ENCODE measurements around the gene RNF182. TPM values are rescaled to one million over a fixed set of nuclear protein-coding genes. Genes with fewer than 3 reads are reported as not detected.

RNF182 gene
- total RNA-seq, 2 experiments from 2014 or later = not detected

- Mint-ChIP-seq H3K4me1 (ENCODE audit: low read depth) (peaks cover 8% of the 10 kb centered on the region), H3K27ac (no peak overlapping the region), H3K4me3 (no peak overlapping the region), H3K36me3 (ENCODE audit: low read depth) (no peaks in the 10 kb centered on the region), H3K27me3 (ENCODE audit: low read depth) (peaks cover 44% of the 10 kb centered on the region), H3K9me3 (ENCODE audit: insufficient read depth) (no peaks in the 10 kb centered on the region)
- DNase-seq (no peak), ATAC-seq (no peak)
- POLR2A ChIA-PET = no interaction called here
- CTCF ChIA-PET = no interaction called here
These were observed 4.9 kb upstream of the RNF182 start for GRCh38 chr6:13919861-13920260.

GRCh38 chr6:13920552-13920951 is 4.2 kb upstream of the RNF182 start:
- CTCF ChIA-PET = interaction anchor here (5.0 kb wide), 1 partner anchor 146 kb away, joined by 29 read pairs; no protein-coding TSS in a partner anchor
- POLR2A ChIA-PET = no interaction called here
- no peak for DNase-seq

GRCh38 chr6:13922750-13923149 is 2.0 kb upstream of the RNF182 start:
- Mint-ChIP-seq H3K36me3 (ENCODE audit: low read depth) (peaks cover 2% of the 10 kb centered on the region), H3K4me1 (ENCODE audit: low read depth) (peaks cover 14% of the 10 kb centered on the region), H3K27me3 (ENCODE audit: low read depth) (peaks cover 55% of the 10 kb centered on the region), H3K27ac (no peak overlapping the region), H3K9me3 (ENCODE audit: insufficient read depth) (no peaks in the 10 kb centered on the region), H3K4me3 (no peak overlapping the region)
- DNase-seq (no peak), ATAC-seq (no peak)
- POLR2A ChIA-PET = no interaction called here
- CTCF ChIA-PET = interaction anchor here (1.1 to 5.0 kb wide), 8 partner anchors 9 to 221 kb away, joined by 3 to 29 read pairs (median 6); no protein-coding TSS in a partner anchor

More at GRCh38 chr6:13920552-13920951, 4.2 kb upstream of the RNF182 start:
- Mint-ChIP-seq H3K36me3 (ENCODE audit: low read depth) (peaks cover 2% of the 10 kb centered on the region), H3K4me1 (ENCODE audit: low read depth) (peaks cover 12% of the 10 kb centered on the region), H3K4me3 (no peak overlapping the region), H3K27ac (no peak overlapping the region), H3K9me3 (ENCODE audit: insufficient read depth) (no peaks in the 10 kb centered on the region), H3K27me3 (ENCODE audit: low read depth) (peaks cover 44% of the 10 kb centered on the region)
- ATAC-seq = no peak

GRCh38 chr6:13923527-13924145 is 1.1 kb upstream of the RNF182 start:
- DNase-seq = no peak
- ATAC-seq = no peak
- no peaks in the 10 kb centered on the region for H3K9me3 Mint-ChIP-seq (ENCODE audit: insufficient read depth)
- ChIA-PET POLR2A (no interaction called here), CTCF (interaction anchor here (1.1 to 5.0 kb wide), 6 partner anchors 10 to 151 kb away, joined by 3 to 29 read pairs (median 8); no protein-coding TSS in a partner anchor)
- H3K27me3 Mint-ChIP-seq (ENCODE audit: low read depth) = peaks cover 56% of the 10 kb centered on the region
- H3K4me1 Mint-ChIP-seq (ENCODE audit: low read depth) = peaks cover 14% of the 10 kb centered on the region
- no peak overlapping the region for H3K27ac Mint-ChIP-seq
- peaks cover 2% of the 10 kb centered on the region for H3K36me3 Mint-ChIP-seq (ENCODE audit: low read depth)
- H3K4me3 Mint-ChIP-seq = peak overlapping the region; percentile 61

GRCh38 chr6:13924146-13924948 is 405 bp upstream of the RNF182 start:
- DNase-seq = peak; percentile 50
- no peak overlapping the region for H3K27ac Mint-ChIP-seq
- H3K36me3 Mint-ChIP-seq (ENCODE audit: low read depth) = peaks cover 2% of the 10 kb centered on the region
- peak; percentile 57 for ATAC-seq
- H3K9me3 Mint-ChIP-seq (ENCODE audit: insufficient read depth) = no peaks in the 10 kb centered on the region
- H3K27me3 Mint-ChIP-seq (ENCODE audit: low read depth) = peaks cover 58% of the 10 kb centered on the region
- peak overlapping the region; percentile 61 for H3K4me3 Mint-ChIP-seq
- peaks cover 14% of the 10 kb centered on the region for H3K4me1 Mint-ChIP-seq (ENCODE audit: low read depth)
- CTCF ChIA-PET = interaction anchor here (1.1 to 5.0 kb wide), 5 partner anchors 11 to 142 kb away, joined by 4 to 29 read pairs (median 12); no protein-coding TSS in a partner anchor
- POLR2A ChIA-PET = no interaction called here

- POLR2A ChIA-PET = no interaction called here
- Mint-ChIP-seq H3K27me3 (ENCODE audit: low read depth) (peaks cover 65% of the 10 kb centered on the region), H3K36me3 (ENCODE audit: low read depth) (peaks cover 2% of the 10 kb centered on the region), H3K4me3 (no peak overlapping the region), H3K4me1 (ENCODE audit: low read depth) (peaks cover 14% of the 10 kb centered on the region), H3K27ac (no peak overlapping the region), H3K9me3 (ENCODE audit: insufficient read depth) (no peaks in the 10 kb centered on the region)
- ATAC-seq = no peak
- CTCF ChIA-PET = interaction anchor here (1.5 kb wide), 1 partner anchor 18 kb away, joined by 7 read pairs; no protein-coding TSS in a partner anchor
- no peak for DNase-seq
These were observed 1.6 kb downstream of the RNF182 start for GRCh38 chr6:13926378-13926777.

- ATAC-seq = no peak
- no peak for DNase-seq
- Mint-ChIP-seq H3K36me3 (ENCODE audit: low read depth) (peaks cover 2% of the 10 kb centered on the region), H3K4me3 (no peak overlapping the region), H3K9me3 (ENCODE audit: insufficient read depth) (no peaks in the 10 kb centered on the region), H3K27me3 (ENCODE audit: low read depth) (peaks cover 70% of the 10 kb centered on the region), H3K27ac (no peak overlapping the region), H3K4me1 (ENCODE audit: low read depth) (peaks cover 14% of the 10 kb centered on the region)
- CTCF ChIA-PET = interaction anchor here (1.3 to 1.5 kb wide), 2 partner anchors 9 to 19 kb away, joined by 4 to 7 read pairs; no protein-coding TSS in a partner anchor
- POLR2A ChIA-PET = no interaction called here
These were observed 2.5 kb downstream of the RNF182 start for GRCh38 chr6:13927203-13927602.

GRCh38 chr6:13929196-13929595 is 4.4 kb downstream of the RNF182 start:
- H3K9me3 Mint-ChIP-seq (ENCODE audit: insufficient read depth) = no peaks in the 10 kb centered on the region
- CTCF ChIA-PET = no interaction called here
- peaks cover 2% of the 10 kb centered on the region for H3K36me3 Mint-ChIP-seq (ENCODE audit: low read depth)
- H3K4me1 Mint-ChIP-seq (ENCODE audit: low read depth) = peaks cover 10% of the 10 kb centered on the region
- peaks cover 55% of the 10 kb centered on the region for H3K27me3 Mint-ChIP-seq (ENCODE audit: low read depth)
- H3K4me3 Mint-ChIP-seq = no peak overlapping the region
- POLR2A ChIA-PET = interaction anchor here (0.6 kb wide), 1 partner anchor 107 kb away, joined by 3 read pairs; no protein-coding TSS in a partner anchor
- ATAC-seq (no peak), DNase-seq (no peak)
- no peak overlapping the region for H3K27ac Mint-ChIP-seq

- no peak overlapping the region for H3K27ac Mint-ChIP-seq
- DNase-seq = no peak
- ChIA-PET POLR2A (no interaction called here), CTCF (no interaction called here)
- ATAC-seq = no peak
- H3K9me3 Mint-ChIP-seq (ENCODE audit: insufficient read depth) = no peaks in the 10 kb centered on the region
- H3K36me3 Mint-ChIP-seq (ENCODE audit: low read depth) = no peaks in the 10 kb centered on the region
- peaks cover 41% of the 10 kb centered on the region for H3K27me3 Mint-ChIP-seq (ENCODE audit: low read depth)
- no peaks in the 10 kb centered on the region for H3K4me1 Mint-ChIP-seq (ENCODE audit: low read depth)
- H3K4me3 Mint-ChIP-seq = no peak overlapping the region
These were observed 7.1 kb downstream of the RNF182 start for GRCh38 chr6:13931797-13932402.

- Mint-ChIP-seq H3K4me3 (no peak overlapping the region), H3K27me3 (ENCODE audit: low read depth) (peaks cover 34% of the 10 kb centered on the region), H3K27ac (no peak overlapping the region), H3K9me3 (ENCODE audit: insufficient read depth) (no peaks in the 10 kb centered on the region), H3K4me1 (ENCODE audit: low read depth) (no peaks in the 10 kb centered on the region), H3K36me3 (ENCODE audit: low read depth) (no peaks in the 10 kb centered on the region)
- DNase-seq = no peak
- CTCF ChIA-PET = no interaction called here
- POLR2A ChIA-PET = no interaction called here
- ATAC-seq = no peak
These were observed 8.0 kb downstream of the RNF182 start for GRCh38 chr6:13932785-13933184.

- no peak overlapping the region for H3K4me3 Mint-ChIP-seq
- ChIA-PET POLR2A (no interaction called here), CTCF (no interaction called here)
These were observed 10.0 kb downstream of the RNF182 start for GRCh38 chr6:13934721-13935120.

More at GRCh38 chr6:13934721-13935120, 10.0 kb downstream of the RNF182 start:
- no peaks in the 10 kb centered on the region for H3K4me1 Mint-ChIP-seq (ENCODE audit: low read depth)
- ATAC-seq (no peak), DNase-seq (no peak)
- no peaks in the 10 kb centered on the region for H3K36me3 Mint-ChIP-seq (ENCODE audit: low read depth)
- H3K27ac Mint-ChIP-seq = no peak overlapping the region
- no peaks in the 10 kb centered on the region for H3K9me3 Mint-ChIP-seq (ENCODE audit: insufficient read depth)
- peaks cover 22% of the 10 kb centered on the region for H3K27me3 Mint-ChIP-seq (ENCODE audit: low read depth)

Measured in activated CD8-positive, alpha-beta T cell treated with anti-CD3 and anti-CD28 coated beads, Interleukin-2, amount 10 ng/mL, durations not matched to agents 7 days and 5 days (primary cell).